ENCODE data around the gene RASSF8.
A peak's percentile ranks its signal among the peaks of the same experiment; 100 is the strongest.

Gene RASSF8

GRCh38 chr12:25938581-25938980 lies 19.9 kb upstream of the RASSF8 start:
- Histone ChIP-seq H3K27ac (ENCODE audit: low read depth, low read length) (no peak overlapping the region), H3K27me3 (ENCODE audit: insufficient read depth, low read length) (no peaks in the 10 kb centered on the region), H3K4me3 (ENCODE audit: low read depth, low read length) (no peak overlapping the region), H2AFZ (ENCODE audit: low read length, unreplicated experiment) (no peak overlapping the region), H3K4me1 (ENCODE audit: control insufficient read depth, insufficient read depth, low read length, unreplicated experiment) (peaks cover 6% of the 10 kb centered on the region), H3K79me2 (ENCODE audit: control insufficient read depth, insufficient read depth, low read length, unreplicated experiment) (no peaks in the 10 kb centered on the region), H3K36me3 (ENCODE audit: insufficient read depth, low read length) (no peaks in the 10 kb centered on the region)

- H3K36me3 ChIP-seq (ENCODE audit: insufficient read depth, low read length), result no peaks in the 10 kb centered on the region
- H3K4me1 ChIP-seq (ENCODE audit: control insufficient read depth, insufficient read depth, low read length, unreplicated experiment), result peaks cover 6% of the 10 kb centered on the region
- no peak overlapping the region for H2AFZ ChIP-seq (ENCODE audit: low read length, unreplicated experiment)
- H3K4me3 ChIP-seq (ENCODE audit: low read depth, low read length), result no peak overlapping the region
- no peak overlapping the region for H3K27ac ChIP-seq (ENCODE audit: low read depth, low read length)
- no peaks in the 10 kb centered on the region for H3K27me3 ChIP-seq (ENCODE audit: insufficient read depth, low read length)
- no peaks in the 10 kb centered on the region for H3K79me2 ChIP-seq (ENCODE audit: control insufficient read depth, insufficient read depth, low read length, unreplicated experiment)
Measured at GRCh38 chr12:25939606-25940005, 18.9 kb upstream of the RASSF8 start.

GRCh38 chr12:25940886-25941285 lies 17.6 kb upstream of the RASSF8 start:
- H3K27ac ChIP-seq (ENCODE audit: low read depth, low read length), result no peak overlapping the region
- no peak overlapping the region for H2AFZ ChIP-seq (ENCODE audit: low read length, unreplicated experiment)
- H3K4me1 ChIP-seq (ENCODE audit: control insufficient read depth, insufficient read depth, low read length, unreplicated experiment), result peaks cover 6% of the 10 kb centered on the region
- no peaks in the 10 kb centered on the region for H3K36me3 ChIP-seq (ENCODE audit: insufficient read depth, low read length)
- no peaks in the 10 kb centered on the region for H3K79me2 ChIP-seq (ENCODE audit: control insufficient read depth, insufficient read depth, low read length, unreplicated experiment)
- H3K27me3 ChIP-seq (ENCODE audit: insufficient read depth, low read length), result no peaks in the 10 kb centered on the region
- no peak overlapping the region for H3K4me3 ChIP-seq (ENCODE audit: low read depth, low read length)

GRCh38 chr12:25942709-25943108 lies 15.8 kb upstream of the RASSF8 start:
- Histone ChIP-seq H3K79me2 (ENCODE audit: control insufficient read depth, insufficient read depth, low read length, unreplicated experiment) (no peaks in the 10 kb centered on the region), H3K27me3 (ENCODE audit: insufficient read depth, low read length) (no peaks in the 10 kb centered on the region), H3K36me3 (ENCODE audit: insufficient read depth, low read length) (no peaks in the 10 kb centered on the region), H2AFZ (ENCODE audit: low read length, unreplicated experiment) (no peak overlapping the region), H3K4me3 (ENCODE audit: low read depth, low read length) (no peak overlapping the region), H3K27ac (ENCODE audit: low read depth, low read length) (peak overlapping the region; percentile 26; the same call in 1 of the 2 replicates), H3K4me1 (ENCODE audit: control insufficient read depth, insufficient read depth, low read length, unreplicated experiment) (peaks cover 6% of the 10 kb centered on the region)

- Histone ChIP-seq H3K27me3 (ENCODE audit: insufficient read depth, low read length) (no peaks in the 10 kb centered on the region), H3K36me3 (ENCODE audit: insufficient read depth, low read length) (no peaks in the 10 kb centered on the region), H3K27ac (ENCODE audit: low read depth, low read length) (no peak overlapping the region), H3K4me3 (ENCODE audit: low read depth, low read length) (no peak overlapping the region), H3K4me1 (ENCODE audit: control insufficient read depth, insufficient read depth, low read length, unreplicated experiment) (peaks cover 6% of the 10 kb centered on the region), H3K79me2 (ENCODE audit: control insufficient read depth, insufficient read depth, low read length, unreplicated experiment) (no peaks in the 10 kb centered on the region), H2AFZ (ENCODE audit: low read length, unreplicated experiment) (no peak overlapping the region)
Measured at GRCh38 chr12:25943940-25944339, 14.5 kb upstream of the RASSF8 start.

GRCh38 chr12:25949343-25949742 lies 9.1 kb upstream of the RASSF8 start:
- Histone ChIP-seq H2AFZ (ENCODE audit: low read length, unreplicated experiment) (no peak overlapping the region), H3K4me1 (ENCODE audit: control insufficient read depth, insufficient read depth, low read length, unreplicated experiment) (peaks cover 7% of the 10 kb centered on the region), H3K36me3 (ENCODE audit: insufficient read depth, low read length) (peaks cover 5% of the 10 kb centered on the region; the same call in 1 of the 2 replicates), H3K4me3 (ENCODE audit: low read depth, low read length) (no peak overlapping the region), H3K27ac (ENCODE audit: low read depth, low read length) (no peak overlapping the region), H3K27me3 (ENCODE audit: insufficient read depth, low read length) (no peaks in the 10 kb centered on the region), H3K79me2 (ENCODE audit: control insufficient read depth, insufficient read depth, low read length, unreplicated experiment) (no peaks in the 10 kb centered on the region)

GRCh38 chr12:25950329-25951115 lies 8.0 kb upstream of the RASSF8 start:
- no peaks in the 10 kb centered on the region for H3K27me3 ChIP-seq (ENCODE audit: insufficient read depth, low read length)
- H3K79me2 ChIP-seq (ENCODE audit: control insufficient read depth, insufficient read depth, low read length, unreplicated experiment), result no peaks in the 10 kb centered on the region
- no peak overlapping the region for H3K4me3 ChIP-seq (ENCODE audit: low read depth, low read length)
- peaks cover 14% of the 10 kb centered on the region; the same call in 1 of the 2 replicates for H3K36me3 ChIP-seq (ENCODE audit: insufficient read depth, low read length)
- H3K4me1 ChIP-seq (ENCODE audit: control insufficient read depth, insufficient read depth, low read length, unreplicated experiment), result peaks cover 7% of the 10 kb centered on the region
- H2AFZ ChIP-seq (ENCODE audit: low read length, unreplicated experiment), result no peak overlapping the region
- no peak overlapping the region for H3K27ac ChIP-seq (ENCODE audit: low read depth, low read length)

- H3K79me2 ChIP-seq (ENCODE audit: control insufficient read depth, insufficient read depth, low read length, unreplicated experiment), result peaks cover 33% of the 10 kb centered on the region
- H3K27ac ChIP-seq (ENCODE audit: low read depth, low read length), result peak overlapping the region; percentile 97
- H3K36me3 ChIP-seq (ENCODE audit: insufficient read depth, low read length), result peaks cover 20% of the 10 kb centered on the region; the same call in 1 of the 2 replicates
- peak overlapping the region; percentile 36 for H2AFZ ChIP-seq (ENCODE audit: low read length, unreplicated experiment)
- H3K4me3 ChIP-seq (ENCODE audit: low read depth, low read length), result peak overlapping the region; percentile 89
- no peaks in the 10 kb centered on the region for H3K27me3 ChIP-seq (ENCODE audit: insufficient read depth, low read length)
- peaks cover 23% of the 10 kb centered on the region for H3K4me1 ChIP-seq (ENCODE audit: control insufficient read depth, insufficient read depth, low read length, unreplicated experiment)
Measured at GRCh38 chr12:25957793-25958427, 572 bp upstream of the RASSF8 start.

GRCh38 chr12:25959071-25959961 lies 834 bp downstream of the RASSF8 start:
- H2AFZ ChIP-seq (ENCODE audit: low read length, unreplicated experiment), result peak overlapping the region; percentile 80
- peak overlapping the region; percentile 85 for H3K4me3 ChIP-seq (ENCODE audit: low read depth, low read length)
- peaks cover 30% of the 10 kb centered on the region for H3K4me1 ChIP-seq (ENCODE audit: control insufficient read depth, insufficient read depth, low read length, unreplicated experiment)
- no peaks in the 10 kb centered on the region for H3K27me3 ChIP-seq (ENCODE audit: insufficient read depth, low read length)
- H3K79me2 ChIP-seq (ENCODE audit: control insufficient read depth, insufficient read depth, low read length, unreplicated experiment), result peaks cover 47% of the 10 kb centered on the region
- peak overlapping the region; percentile 75 for H3K27ac ChIP-seq (ENCODE audit: low read depth, low read length)
- peaks cover 15% of the 10 kb centered on the region; the same call in 1 of the 2 replicates for H3K36me3 ChIP-seq (ENCODE audit: insufficient read depth, low read length)

- Histone ChIP-seq H3K4me1 (ENCODE audit: control insufficient read depth, insufficient read depth, low read length, unreplicated experiment) (peaks cover 30% of the 10 kb centered on the region), H2AFZ (ENCODE audit: low read length, unreplicated experiment) (no peak overlapping the region), H3K4me3 (ENCODE audit: low read depth, low read length) (peak overlapping the region; percentile 85), H3K27me3 (ENCODE audit: insufficient read depth, low read length) (no peaks in the 10 kb centered on the region), H3K27ac (ENCODE audit: low read depth, low read length) (peak overlapping the region; percentile 75), H3K36me3 (ENCODE audit: insufficient read depth, low read length) (0 out of 2 replicates have a peak, but pooled peaks cover 9% of the 10 kb centered on the region), H3K79me2 (ENCODE audit: control insufficient read depth, insufficient read depth, low read length, unreplicated experiment) (peaks cover 52% of the 10 kb centered on the region)
Measured at GRCh38 chr12:25960143-25960542, 1.7 kb downstream of the RASSF8 start.
